Left ventricle myocardium superior (tissue), 1 donor: ENCODE results near the gene DST. TPM values are rescaled to one million over a fixed set of nuclear protein-coding genes. Genes with fewer than 3 reads are reported as not detected.
A peak's percentile ranks its signal among the peaks of the same experiment; 100 is the strongest.
"Not testable (repeated sequence)": the region's sequence is repeated elsewhere in the genome, so short reads cannot be mapped to it uniquely, and the experiment has no call there.

Experiments
- ATAC-seq: fragments of 200-7000 bp; cut with Tn5 transposase; one replicate; pipeline ENCODE4 v1.9.1; 2020; ENCODE audit warnings: mild to moderate bottlenecking, moderate library complexity
- DNase-seq: peaks from one replicate; pipeline ENCODE4 v3.0.0-alpha.2; 2020
- intact Hi-C: fragments of 100-400 bp; cut with micrococcal nuclease; formaldehyde crosslinking; loops from one replicate; pipeline ENCODE4 v1.11.0; 2022
- total RNA-seq: library from RNA; stranded (reverse); fragmentation: NEBNext Ultra II Directional; extraction: Animal tissue kit (Norgen Biotek cat#: 25700); gene quantifications from one replicate; pipeline ENCODE4 v1.2.1, GENCODE V29; 2021
- donor health status: DM: no; HTN: yes; CAD: no; lungs with severe emphysema.

Gene DST
- total RNA-seq, 1 donor from 2014 or later: 225 TPM

DNA sequence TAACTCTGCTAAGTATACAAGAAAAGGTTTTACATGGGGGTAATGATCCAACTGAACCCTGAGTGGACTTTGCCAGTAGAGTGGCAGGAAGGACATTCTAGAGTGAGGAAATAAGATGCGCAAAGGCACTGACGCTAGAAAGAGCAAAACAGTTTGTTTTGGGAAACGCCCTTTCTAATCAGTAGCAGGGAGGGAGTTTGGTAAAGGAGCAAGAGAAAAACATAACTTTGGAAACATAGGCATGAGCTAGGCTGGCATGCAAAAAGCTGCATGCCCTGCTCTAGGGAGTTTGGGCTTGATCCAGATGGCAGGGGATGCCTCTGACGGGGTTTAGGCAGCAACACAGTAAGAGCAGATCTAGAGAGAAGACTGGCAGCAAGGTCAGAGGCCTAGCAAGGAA is 135.2 kb downstream of the DST start:
- peak; percentile 73 for ATAC-seq
- intact Hi-C loops: no loop called here
- peak; percentile 51 for DNase-seq

DNA sequence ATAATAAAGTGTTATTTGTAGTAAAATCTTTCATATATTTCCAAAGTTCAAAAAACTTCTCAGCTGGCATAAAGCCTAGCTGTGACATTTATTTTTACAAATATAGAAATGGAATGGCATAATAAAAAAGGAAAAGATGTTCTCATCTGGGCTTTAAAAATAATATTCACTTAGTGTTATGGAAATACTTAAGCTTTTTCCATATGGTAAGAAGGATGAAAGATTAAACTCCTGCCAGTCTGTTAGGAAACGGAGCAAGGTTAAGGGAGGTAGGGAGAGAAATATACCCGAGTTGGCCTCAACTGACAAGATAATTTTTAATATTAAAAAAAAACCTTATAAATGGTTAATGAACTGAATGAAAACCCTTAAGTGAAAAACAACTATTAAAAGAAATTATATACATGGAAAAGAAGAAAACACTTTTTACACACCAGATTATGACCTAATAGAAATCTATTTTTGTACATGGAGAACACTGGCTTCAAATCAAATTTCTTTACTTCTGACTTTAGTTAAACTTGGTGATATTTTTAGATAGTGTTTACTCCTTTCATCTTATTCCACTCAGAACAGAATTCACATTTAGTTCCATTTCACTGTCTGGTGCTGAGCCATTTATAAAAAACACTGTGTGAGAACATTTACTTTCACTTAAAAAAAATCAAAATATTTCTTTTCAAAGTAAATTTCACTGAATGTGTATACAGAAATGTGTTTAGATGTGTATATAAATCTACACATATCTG is 137.0 kb downstream of the DST start:
- ATAC-seq (peak; percentile 41), DNase-seq (no peak)
- intact Hi-C loops: no loop called here

DNA sequence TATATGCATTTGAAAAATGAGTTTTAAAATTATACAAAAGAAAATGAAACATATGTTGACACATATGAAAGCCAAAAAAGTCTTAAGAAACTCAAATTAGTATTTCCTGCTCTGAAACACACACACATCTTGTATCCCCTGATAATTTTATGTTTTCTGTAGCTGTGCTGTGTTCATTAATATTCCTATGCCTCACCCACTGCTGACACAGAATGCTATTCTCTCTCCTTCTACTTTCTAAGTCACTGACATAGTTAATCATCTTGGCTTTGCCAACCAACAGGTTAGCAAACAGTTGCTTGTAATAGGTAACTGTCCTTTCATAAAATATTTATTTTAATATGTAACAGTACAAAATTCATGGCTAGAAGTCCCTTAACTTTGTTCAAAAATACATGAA is 140.7 kb downstream of the DST start:
- DNase-seq (no peak), ATAC-seq (no peak)
- intact Hi-C loops: no loop called here

DNA sequence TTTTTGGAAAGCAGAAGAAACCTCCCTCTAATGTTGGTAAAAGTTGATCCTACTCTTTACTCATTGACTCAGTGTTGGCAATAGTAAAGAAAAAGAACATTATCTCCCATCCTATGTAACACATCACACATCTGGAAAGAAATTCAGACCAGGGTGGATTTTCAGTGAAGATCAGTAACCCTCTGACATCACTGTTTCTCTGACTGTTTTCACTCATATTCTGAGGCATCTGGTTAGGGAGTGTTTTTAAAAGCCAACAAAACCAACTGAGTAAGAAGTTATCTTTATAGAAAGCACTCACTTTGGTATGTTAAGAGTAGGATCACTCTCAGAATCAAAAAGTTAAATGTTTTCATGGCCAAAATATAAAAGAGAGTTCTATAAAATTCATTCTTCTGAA is 143.6 kb downstream of the DST start:
- ATAC-seq: no peak
- intact Hi-C loops: no loop called here
- DNase-seq: no peak

DNA sequence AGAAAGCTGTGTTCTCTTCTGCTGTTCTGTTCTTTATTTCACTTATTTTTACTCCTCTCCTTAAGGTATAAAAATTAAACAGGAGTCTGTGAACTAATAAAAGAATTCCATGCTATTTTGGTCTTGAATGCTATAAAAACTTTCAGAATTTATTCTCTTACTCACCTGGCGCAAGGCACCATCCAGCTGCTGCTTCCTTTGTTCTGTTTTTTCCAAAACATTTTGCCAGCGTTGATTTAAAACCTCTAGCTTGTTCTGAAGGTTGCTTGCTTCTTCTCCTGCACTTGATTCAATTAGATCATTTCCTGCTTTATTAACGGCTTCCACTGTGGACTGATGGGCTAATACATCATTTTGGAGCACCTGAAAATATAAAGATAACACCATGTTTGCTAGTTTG is 145.0 kb downstream of the DST start:
- intact Hi-C loops: no loop called here
- DNase-seq: no peak
- ATAC-seq: no peak

DNA sequence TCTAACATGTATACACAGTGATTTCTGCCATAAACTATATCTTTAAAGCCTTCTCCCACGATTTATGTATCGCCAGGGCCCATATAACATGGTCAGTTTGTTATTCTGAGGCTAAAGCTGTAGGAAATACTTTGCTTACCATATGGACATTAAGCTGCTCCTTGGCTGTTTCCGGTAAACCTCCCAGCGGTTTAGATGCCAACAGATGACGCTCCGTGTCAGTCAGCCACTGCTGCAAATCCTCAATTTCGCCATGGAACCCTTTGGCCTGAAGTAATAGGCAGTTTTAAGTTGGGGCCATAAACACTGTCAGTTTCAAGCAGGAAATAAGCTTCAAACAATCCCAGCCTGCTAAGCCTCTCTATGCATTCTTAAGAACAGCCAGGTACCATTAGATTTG is 145.4 kb downstream of the DST start:
- no peak for DNase-seq
- ATAC-seq: no peak
- intact Hi-C loops: no loop called here

DNA sequence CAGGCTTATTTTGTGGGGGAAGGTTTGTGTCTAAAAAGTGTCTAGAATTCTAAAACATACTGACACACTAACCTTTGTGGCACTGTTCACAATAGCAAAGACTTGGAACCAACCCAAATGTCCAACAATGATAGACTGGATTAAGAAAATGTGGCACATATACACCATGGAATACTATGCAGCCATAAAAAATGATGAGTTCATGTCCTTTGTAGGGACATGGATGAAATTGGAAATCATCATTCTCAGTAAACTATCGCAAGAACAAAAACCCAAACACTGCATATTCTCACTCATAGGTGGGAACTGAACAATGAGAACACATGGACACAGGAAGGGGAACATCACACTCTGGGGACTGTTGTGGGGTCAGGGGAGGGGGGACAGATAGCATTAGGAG is 146.0 kb downstream of the DST start:
- intact Hi-C loops, ATAC-seq, DNase-seq: not testable (repeated sequence)

DNA sequence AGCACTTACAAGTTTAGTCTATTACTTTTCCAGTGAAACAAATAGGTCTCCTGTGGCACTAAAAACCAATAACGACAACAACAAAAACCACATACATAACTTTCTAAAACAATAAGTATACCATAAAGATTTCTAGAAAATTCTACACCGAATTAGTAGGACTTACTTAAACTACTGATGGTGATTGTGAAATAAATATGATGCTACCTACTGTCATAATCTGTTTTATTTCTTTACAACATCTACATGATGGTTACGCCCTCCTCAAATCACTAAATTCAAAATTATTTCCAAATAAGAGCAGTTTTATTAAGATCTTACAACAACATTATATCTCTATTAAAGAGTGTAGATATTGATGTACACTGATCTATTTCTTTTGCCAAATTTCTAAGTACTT is 147.0 kb downstream of the DST start:
- no peak for ATAC-seq
- intact Hi-C loops: no loop called here
- no peak for DNase-seq

DNA sequence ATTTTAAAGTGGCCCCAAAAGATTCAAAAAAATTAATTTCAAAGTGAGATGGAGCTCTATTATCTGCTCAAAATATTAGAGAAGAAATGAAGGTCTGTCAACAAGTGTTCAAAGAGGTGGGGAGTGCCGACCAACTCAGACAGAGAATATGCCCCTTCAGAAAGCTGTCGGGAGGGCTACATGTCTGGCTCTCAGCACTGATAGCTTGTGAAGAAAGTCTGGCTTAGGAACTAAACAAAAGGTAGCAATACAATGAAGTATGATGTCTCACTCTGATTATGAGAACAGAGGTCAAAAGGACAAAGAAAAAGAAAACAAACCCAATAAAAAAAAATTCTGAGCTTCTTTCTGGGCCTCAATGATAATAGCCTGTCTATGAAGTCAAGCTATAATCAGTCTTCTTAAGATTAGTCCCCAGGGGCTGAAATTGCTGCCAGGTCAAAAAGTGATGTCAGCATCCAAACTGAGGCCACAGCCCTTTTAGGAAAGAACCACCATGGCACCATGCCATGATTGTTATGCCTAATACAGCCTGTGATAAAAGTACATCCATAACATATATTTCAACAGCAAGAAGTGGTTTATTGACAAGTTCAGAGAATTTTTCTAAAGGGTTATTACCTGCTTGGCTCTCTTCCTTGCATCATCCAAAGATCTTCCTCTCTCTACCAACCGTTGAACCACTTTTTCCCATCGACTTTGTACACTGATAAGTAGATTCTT is 150.9 kb downstream of the DST start:
- intact Hi-C loops: no loop called here
- peak; percentile 30 for DNase-seq

DNA sequence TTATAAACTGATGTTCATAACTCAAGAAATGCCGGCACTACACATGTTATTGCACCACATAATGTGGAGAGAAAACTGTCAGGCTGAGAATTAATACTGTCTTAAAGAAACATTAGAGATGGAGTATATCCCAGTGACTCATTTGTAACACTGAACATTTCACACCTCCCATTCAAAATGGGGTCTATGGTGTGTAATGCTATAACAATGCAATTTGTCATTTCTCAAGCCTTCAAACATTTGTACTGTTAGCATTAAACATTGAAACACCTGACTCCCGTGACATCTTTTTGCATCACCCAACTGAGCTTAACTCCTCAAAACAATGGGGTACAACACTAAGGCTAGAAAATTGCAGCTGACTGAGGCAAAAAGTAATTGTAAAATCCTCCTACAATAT is 151.7 kb downstream of the DST start:
- no peak for ATAC-seq
- intact Hi-C loops: no loop called here
- DNase-seq: no peak

More for the DNA sequence above, 150.9 kb downstream of the DST start:
- peak; percentile 88 for ATAC-seq

DNA sequence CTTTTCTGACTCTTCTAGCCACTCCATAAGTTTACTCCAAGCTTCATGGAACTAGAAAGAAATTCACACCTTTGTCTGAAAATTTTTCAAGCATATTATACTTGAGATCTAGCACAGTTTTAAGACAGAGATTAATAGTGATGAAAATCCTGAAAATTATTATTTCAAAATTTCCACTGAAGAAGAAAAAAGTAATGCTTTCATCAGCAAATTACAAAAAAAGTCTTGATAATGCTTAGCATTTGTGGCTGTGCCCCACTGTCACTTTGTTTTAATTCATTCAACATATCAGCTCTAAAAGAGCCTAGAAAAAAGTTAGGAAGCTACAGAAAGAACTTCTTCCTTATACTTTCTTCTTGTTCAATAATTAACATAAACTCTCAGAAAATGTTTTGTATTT is 153.1 kb downstream of the DST start:
- ATAC-seq: no peak
- no peak for DNase-seq
- intact Hi-C loops: no loop called here

DNA sequence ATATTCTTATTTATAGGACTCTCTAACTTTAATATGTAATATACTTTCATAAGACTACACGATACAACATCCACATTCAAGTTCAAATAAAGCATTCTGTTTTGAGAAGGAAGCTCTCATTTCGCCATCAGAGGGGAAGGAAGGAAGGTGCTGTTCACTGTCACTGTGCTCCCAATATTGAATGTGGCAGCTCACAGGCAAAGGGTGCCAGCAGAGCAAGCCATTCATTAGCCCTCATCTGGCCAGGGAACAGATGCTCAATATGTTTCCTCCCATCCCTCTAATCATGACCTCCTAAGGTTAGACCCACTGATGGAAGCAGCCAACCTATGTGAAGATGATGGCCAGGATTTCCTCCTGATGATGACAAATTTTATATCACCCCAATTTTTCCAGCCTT is 154.4 kb downstream of the DST start:
- no peak for ATAC-seq
- intact Hi-C loops: no loop called here
- no peak for DNase-seq

DNA sequence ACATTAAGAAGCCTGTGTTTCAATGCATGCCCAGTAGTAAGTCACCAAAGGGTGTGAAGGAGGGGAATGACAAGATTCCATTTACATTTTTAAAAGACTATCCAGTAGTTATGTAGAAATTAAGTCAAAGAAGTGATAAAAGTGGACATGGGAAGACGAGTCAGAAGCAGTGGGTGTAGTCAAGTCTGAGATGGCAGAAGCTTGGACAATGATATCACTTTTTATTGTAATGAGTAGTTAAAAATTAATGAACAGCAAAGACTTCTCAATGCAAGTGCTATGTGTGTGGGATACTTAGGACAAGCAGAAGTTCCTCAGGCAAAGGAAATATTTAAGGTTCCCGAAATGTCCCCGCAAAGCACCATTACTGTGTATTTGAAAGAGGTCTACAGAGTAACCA is 156.0 kb downstream of the DST start:
- no peak for DNase-seq
- intact Hi-C loops: no loop called here
- no peak for ATAC-seq

DNA sequence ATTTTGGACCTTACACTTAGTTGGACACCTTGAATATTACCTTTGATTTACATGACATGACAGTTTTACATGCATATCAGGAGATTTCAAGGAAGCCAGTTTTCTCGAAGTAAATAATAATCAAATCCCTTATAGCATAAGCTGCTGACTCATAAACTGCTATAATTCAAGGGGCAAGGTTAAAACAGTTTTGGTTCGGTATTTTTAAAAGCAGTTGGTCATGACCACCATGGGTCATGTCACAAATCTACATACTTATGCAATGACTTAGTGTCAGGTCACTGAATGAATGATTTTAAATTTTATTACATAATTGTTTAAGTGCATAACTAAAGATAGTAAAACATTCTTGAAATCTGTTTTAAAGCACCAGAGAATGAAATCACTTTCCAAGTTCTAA is 158.0 kb downstream of the DST start:
- intact Hi-C loops: no loop called here
- ATAC-seq: no peak

DNA sequence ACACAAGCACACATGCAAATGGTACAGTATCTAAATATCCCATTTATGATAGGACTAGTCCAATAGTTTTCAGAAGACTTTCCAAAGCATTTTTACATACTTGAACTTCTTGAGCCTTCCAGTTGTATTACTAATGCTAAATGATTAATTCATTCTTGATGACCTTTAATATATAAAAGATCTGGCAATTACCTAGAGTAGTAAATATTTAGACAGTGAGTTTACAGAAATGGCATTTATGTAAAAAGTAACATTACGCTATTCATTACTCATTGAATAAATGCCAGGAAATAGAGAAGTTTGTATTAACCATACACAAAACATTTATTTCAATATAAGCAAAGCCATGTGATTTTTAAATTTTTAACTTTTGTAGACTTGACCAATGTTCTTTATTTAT is 158.8 kb downstream of the DST start:
- DNase-seq (no peak), ATAC-seq (no peak)
- intact Hi-C loops: no loop called here

More for the DNA sequence above, 158.0 kb downstream of the DST start:
- DNase-seq: no peak

DNA sequence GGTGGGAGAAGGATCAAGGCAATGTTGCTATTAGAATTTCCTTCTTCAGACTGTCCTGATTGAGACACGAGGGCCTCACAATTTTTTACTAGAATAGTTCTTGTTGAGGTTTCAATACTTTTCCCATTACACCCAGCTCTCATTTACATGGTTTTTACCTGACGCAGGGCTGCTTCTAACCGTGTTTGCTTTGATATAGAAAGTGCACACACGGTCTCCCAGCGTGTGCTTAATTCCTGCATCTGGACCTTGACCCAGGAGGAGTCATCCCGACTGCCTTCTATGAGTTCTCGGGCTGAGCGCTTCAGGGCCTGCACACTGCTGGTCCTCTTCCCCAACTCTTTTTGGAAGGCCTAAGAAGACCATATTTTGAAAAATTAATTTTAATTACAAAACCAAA is 160.2 kb downstream of the DST start:
- DNase-seq (no peak), ATAC-seq (peak; percentile 23)
- intact Hi-C loops: no loop called here

DNA sequence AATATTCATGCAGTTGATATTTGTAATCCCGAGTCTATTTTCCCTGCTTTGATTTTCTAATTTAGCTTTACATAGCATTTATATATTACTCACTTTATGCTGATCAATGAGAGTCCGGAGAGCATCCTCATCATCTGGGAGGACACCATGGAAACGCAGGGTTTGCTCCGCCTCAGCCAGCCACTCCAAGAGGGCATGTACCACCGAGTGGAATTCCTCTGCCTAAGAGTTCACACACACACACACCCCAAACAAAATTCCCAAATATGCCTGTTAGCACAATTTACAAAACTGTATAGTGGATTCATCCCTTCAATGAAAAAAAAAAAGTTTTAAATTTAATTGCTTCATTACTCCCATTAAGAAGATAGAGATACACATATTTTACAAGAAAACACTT is 160.7 kb downstream of the DST start:
- no peak for DNase-seq
- ATAC-seq: no peak
- intact Hi-C loops: no loop called here

DNA sequence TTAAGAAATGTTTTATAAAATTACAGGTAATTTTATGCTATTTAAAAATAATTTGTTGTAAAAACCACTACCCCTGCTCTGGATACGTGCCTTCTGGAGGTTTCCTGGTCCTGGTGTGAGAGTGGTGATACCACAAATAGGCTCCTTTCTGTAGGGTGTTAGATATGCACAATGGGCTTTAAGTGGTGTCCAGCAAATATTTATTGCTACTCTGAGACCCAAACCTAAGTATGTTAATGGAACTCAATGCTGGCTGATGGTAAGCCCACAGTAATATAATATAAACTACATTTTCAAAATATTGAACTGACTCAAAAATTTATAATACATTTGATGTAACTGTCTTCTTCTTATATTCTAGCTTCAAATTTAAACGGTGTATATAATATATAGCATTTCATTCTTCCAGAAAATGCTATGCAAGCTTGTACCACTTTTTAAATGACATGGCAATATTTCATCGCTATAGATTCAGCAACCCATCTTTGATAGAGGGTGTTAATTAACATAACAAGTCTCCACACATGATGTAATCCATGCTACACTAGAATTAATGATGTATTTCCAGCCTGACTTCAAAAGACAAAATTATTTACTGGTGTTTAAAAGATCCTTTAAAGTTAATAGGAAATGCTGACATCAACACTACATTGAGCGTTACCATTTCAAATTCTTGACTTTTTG is 161.9 kb downstream of the DST start:
- DNase-seq (no peak), ATAC-seq (no peak)
- intact Hi-C loops: no loop called here

DNA sequence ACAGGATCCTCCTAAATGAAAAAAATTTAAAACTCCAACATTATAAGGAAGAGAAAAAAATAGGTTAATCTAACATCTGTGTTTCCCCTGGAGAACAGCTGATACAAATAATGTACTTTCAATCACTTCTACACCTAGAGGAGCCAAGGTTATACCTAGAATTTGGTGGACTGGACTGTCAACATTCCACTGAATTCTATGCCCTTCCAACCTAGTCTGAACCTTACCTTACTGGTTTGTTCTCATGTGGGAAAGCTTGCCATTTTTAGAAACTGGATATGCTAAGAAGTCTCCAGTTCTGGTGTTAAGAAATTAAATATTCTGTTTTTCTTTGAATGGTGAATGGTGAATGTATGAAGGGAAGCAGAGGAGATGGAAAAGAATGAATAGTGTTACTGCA is 162.4 kb downstream of the DST start:
- intact Hi-C loops: no loop called here
- DNase-seq: no peak

DNA sequence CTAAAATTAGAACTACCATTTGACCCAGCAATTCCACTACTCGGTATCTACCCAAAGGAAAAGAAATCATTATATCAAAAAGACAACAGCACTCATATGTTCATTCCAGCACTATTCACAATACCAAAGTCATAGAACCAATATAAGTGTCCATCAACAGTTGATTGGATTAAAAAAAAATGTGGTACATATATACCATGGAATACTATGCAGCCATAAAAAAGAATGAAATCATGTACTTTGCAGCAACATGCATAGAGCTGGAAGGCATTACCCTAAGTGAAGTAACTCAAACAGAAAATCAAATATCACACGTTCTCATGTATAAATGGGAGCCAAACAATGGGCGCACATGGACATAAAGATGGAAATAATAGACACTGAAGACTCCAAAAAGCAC is 163.3 kb downstream of the DST start:
- ATAC-seq (no peak), DNase-seq (no peak)
- intact Hi-C loops: loop anchor here (10.0 kb wide), 1 partner anchor 105 kb away; no protein-coding TSS in a partner anchor

More for the DNA sequence above, 162.4 kb downstream of the DST start:
- ATAC-seq: no peak
